Pancreas (tissue), 10 donors: Measurements from ENCODE around the gene PP2D1. TPM values are rescaled to one million over a fixed set of nuclear protein-coding genes. Genes with fewer than 3 reads are reported as not detected.
A peak's percentile ranks its signal among the peaks of the same experiment; 100 is the strongest.

Source experiments
- ATAC-seq, 4 donors: fragments of 200-7000 bp; cut with Tn5 transposase; one replicate each; pipeline versions ENCODE4 v1.8.0 to v1.9.1; 2020; ENCODE audit warnings: mild to moderate bottlenecking in 4 of 4, moderate library complexity in 4 of 4
- DNase-seq, 6 donors: peaks; one replicate each; pipeline ENCODE4 v3.0.0-alpha.2; 2020
- FAIRE-seq: peaks from 2 replicates; lab custom pipeline; 2012; peaks lifted over from hg19 to GRCh38; lab: Jason Lieb, UNC
- H3K27ac ChIP-seq, 4 donors: fragments of 200-600 bp; sonication (generic); 1 replicate in 3 of 4; 2 replicates in 1 of 4; pipeline versions ENCODE4 v1.5.0 to v1.8.0; 2020
- H3K27me3 ChIP-seq, 4 donors: fragments of 200-600 bp; one replicate each; pipeline ENCODE4 v1.8.0; 2021
- H3K36me3 ChIP-seq, 3 donors: fragments of 200-600 bp; sonication (generic) in 1 of 3; one replicate each; pipeline versions ENCODE4 v1.5.0 to v1.8.0; 2020 to 2021
- H3K4me1 ChIP-seq, 3 donors: fragments of 200-600 bp; one replicate each; pipeline ENCODE4 v1.8.0; 2021
- H3K4me3 ChIP-seq, 4 donors: fragments of 200-600 bp; sonication (generic) in 2 of 4; one replicate each; pipeline versions ENCODE4 v1.5.0 to v1.8.0; 2020 to 2021
- H3K9me3 ChIP-seq, 4 donors: fragments of 200-600 bp; one replicate each; pipeline ENCODE4 v1.8.0; 2021
- CTCF ChIP-seq, 4 donors: fragments of 200-600 bp; sonication (generic) in 3 of 4; IDR thresholded peaks; one replicate each; pipeline versions ENCODE4 v1.5.0 to v1.8.0; 2021; ENCODE audit warnings: antibody characterized with exemption in 4 of 4
- WGBS, 2 donors: extraction: QIAGEN DNeasy Blood & Tissue Kit; methylation state at CpG; one replicate each; pipeline ENCODE4 v1.1.7; 2013; 5-methylcytosine and 5-hydroxymethylcytosine counted together
- intact Hi-C, 3 donors: fragments of 100-400 bp; cut with DNase I; formaldehyde crosslinking; loops; one replicate each; pipeline versions ENCODE4 v1.11.1 to v1.14.2; 2022
- polyA plus RNA-seq, 2 donors: library from polyadenylated mRNA; stranded (reverse); fragments of 200-250 nt; gene quantifications; one replicate each; pipeline ENCODE4 v1.2.3, GENCODE V29; 2013
- total RNA-seq, 6 donors: library from RNA; stranded (reverse); fragmentation: NEBNext Ultra II Directional in 4 of 6; extraction: Animal tissue kit (Norgen Biotek cat#: 25700) in 4 of 6; gene quantifications; one replicate each; pipeline versions ENCODE4 v1.2.1 to v1.2.4, GENCODE V29; 2021 to 2023
- donor health status: healthy with polysubstance abuse.
- donor health status: DM: no; HTN: no; CAD: no; lungs with moderate emphysema.
- donor health status: DM: no; HTN: no; CAD: no.
- donor health status: control.
- donor health status: control.
- donor health status: Bipolar disorder and iron deficiency.
- donor health status: DM: yes; HTN: yes; CAD: no.
- donor health status: DM: no; HTN: no; CAD: no.
- donor health status: DM: no; HTN: no; CAD: no.
- donor health status: DM: yes; HTN: yes; CAD: no.

Gene PP2D1
- total and polyA plus RNA-seq, 8 donors: not detected

- TF ChIP-seq CTCF (IDR thresholded peaks at IDR 0.05): no peak
- intact Hi-C loops: no loop called here
- H3K27ac ChIP-seq: peak overlapping the region; percentile 9 to 73 (median 39)
- DNase-seq: peak in 1 of 6 donors; percentile 22
- no peak for FAIRE-seq
- H3K4me3 ChIP-seq: no peak overlapping the region
- peaks cover 19 to 44% (median 19%) of the 10 kb centered on the region in 3 donors for H3K4me1 ChIP-seq
- peak; percentile 42 to 68 (median 56) for ATAC-seq
- WGBS, 2 donors: 4 to 6% methylated on average over 5 of the region's 5 CpGs
- no peaks in the 10 kb centered on the region for H3K36me3 ChIP-seq
- H3K9me3 ChIP-seq: no peaks in the 10 kb centered on the region
- no peaks in the 10 kb centered on the region for H3K27me3 ChIP-seq
These were observed 44.9 kb upstream of the PP2D1 start for GRCh38 chr3:20056725-20057611.

DNA sequence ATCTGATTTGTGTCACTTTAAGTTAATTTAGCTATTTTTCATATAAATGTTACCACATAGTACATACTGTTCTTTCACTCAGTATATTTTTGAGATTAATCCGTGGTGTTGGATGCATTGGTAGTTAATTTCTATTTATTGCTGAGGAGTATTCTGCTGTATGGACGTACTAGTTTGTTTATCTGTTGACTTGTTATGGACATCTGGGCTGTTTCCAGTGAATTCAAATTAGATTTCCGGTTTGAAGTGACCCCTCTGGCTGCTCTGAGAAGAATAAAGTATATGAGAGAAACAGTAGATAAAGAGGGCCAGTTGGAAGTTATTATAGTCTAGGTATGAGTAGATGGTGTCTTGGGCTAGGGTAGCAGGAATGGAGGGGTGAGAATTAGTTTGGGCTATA lies 43.8 kb upstream of the PP2D1 start:
- H3K9me3 ChIP-seq: no peaks in the 10 kb centered on the region
- WGBS, 2 donors: 63 to 65% methylated on average over 3 of the region's 3 CpGs
- TF ChIP-seq CTCF (IDR thresholded peaks at IDR 0.05): no peak
- H3K27ac ChIP-seq: peak overlapping the region in 1 of 4 donors; percentile 41
- no peak for DNase-seq
- intact Hi-C loops: no loop called here
- no peak for FAIRE-seq
- H3K4me1 ChIP-seq: peaks cover 14 to 39% (median 19%) of the 10 kb centered on the region in 3 donors
- no peaks in the 10 kb centered on the region for H3K27me3 ChIP-seq
- H3K4me3 ChIP-seq: no peak overlapping the region
- ATAC-seq: no peak
- no peaks in the 10 kb centered on the region for H3K36me3 ChIP-seq

GRCh38 chr3:20055020-20055775 lies 43.1 kb upstream of the PP2D1 start:
- no peak for FAIRE-seq

GRCh38 chr3:20054549-20054987 lies 42.5 kb upstream of the PP2D1 start:
- TF ChIP-seq CTCF (IDR thresholded peaks at IDR 0.05): no peak
- DNase-seq (peak in 4 of 6 donors; percentile 35 to 80 (median 44)), FAIRE-seq (no peak), ATAC-seq (peak; percentile 79 to 87 (median 82))
- intact Hi-C loops: no loop called here
- Histone ChIP-seq H3K4me1 (peaks cover 14 to 39% (median 19%) of the 10 kb centered on the region in 3 donors), H3K36me3 (no peaks in the 10 kb centered on the region), H3K9me3 (no peaks in the 10 kb centered on the region), H3K27me3 (no peaks in the 10 kb centered on the region), H3K27ac (peak overlapping the region in 2 of 4 donors; percentile 8 to 41), H3K4me3 (no peak overlapping the region)
- WGBS, 2 donors: 34 to 39% methylated on average over 4 of the region's 4 CpGs

More at GRCh38 chr3:20055020-20055775, 43.1 kb upstream of the PP2D1 start:
- 74% methylated on average over 10 of the region's 10 CpGs for WGBS, 2 donors
- intact Hi-C loops: no loop called here
- Histone ChIP-seq H3K9me3 (no peaks in the 10 kb centered on the region), H3K4me3 (no peak overlapping the region), H3K27me3 (no peaks in the 10 kb centered on the region), H3K4me1 (peaks cover 14 to 39% (median 19%) of the 10 kb centered on the region in 3 donors), H3K27ac (peak overlapping the region in 2 of 4 donors; percentile 8 to 41), H3K36me3 (no peaks in the 10 kb centered on the region)
- DNase-seq: no peak
- no peak for TF ChIP-seq CTCF (IDR thresholded peaks at IDR 0.05)
- peak in 1 of 4 donors; percentile 2 for ATAC-seq
